NAMALWA (cell line): ENCODE results near the gene MYO15B.

ENCODE experiments used
- DNase-seq: peaks from one replicate; pipeline ENCODE4 v3.0.0-alpha.2; 2015; ENCODE audit warnings: low spot score

The MYO15B gene

DNA sequence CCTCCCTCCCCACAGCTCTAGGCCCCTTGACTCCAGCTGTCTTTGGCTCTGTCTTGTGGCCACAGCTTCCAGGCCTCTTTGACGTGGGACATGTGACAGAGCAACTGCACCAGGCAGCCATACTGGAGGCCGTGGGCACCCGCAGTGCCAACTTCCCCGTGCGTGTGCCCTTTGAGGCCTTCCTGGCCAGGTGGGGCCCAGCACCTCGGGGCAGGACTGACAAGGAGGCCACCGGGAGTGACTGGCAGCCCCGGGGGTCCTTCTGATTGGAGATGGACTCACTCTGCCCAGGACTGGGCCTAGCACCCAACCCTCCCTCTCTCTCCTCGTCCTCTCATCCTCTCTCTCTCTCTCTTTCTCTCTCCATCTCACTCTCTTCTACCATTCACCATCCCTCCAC lies 15.5 kb downstream of the MYO15B start:
- no peak for DNase-seq

DNA sequence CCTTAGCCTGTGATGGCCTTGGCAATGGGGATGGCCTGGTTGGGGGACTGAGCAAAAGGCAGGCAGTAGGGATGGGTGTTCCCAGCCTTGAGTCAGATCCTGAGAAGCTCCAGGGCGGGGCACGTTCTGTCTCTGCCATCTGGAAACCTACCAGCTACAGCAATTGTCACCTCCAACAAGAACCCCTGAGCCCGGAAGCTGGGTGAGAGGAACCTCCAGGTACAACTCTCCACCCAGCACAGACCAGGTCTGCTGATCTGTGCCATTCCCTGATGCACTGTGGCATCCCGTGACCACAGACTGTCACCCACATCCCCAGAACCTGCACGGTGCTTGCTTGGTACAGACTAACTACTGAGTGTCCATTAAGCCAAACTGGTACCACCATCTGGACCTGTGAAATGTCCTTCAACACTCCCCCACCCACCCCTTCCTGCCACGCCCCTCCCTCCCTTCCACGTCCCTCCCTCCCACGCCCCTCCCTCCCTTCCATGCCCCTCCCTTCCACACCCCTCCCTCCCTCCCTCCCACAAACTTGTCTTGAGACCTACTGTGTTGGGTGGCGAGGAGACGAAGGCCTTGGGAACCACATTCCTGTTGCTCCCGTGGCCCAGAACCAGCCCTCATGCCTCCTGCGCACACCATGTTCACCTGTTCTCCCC lies 16.6 kb downstream of the MYO15B start:
- no peak for DNase-seq

DNA sequence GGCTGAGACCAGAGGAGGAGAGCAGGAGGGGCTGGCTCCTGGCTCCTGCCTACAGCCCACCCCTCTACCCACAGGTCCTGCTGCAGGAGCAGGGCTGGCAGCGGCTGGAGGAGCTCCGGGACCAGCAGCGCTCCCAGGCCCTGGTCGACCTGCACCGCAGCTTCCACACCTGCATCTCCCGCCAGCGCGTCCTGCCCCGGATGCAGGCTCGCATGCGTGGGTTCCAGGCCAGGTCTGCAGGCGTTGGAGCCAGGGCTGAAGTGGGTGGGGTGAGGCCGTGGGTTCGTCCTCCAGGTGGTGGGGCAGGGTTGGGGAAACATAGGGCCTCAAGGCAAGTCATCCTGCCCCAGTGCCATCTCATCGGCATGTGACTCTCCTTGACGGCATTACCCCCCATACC lies 18.2 kb downstream of the MYO15B start:
- DNase-seq = no peak

DNA sequence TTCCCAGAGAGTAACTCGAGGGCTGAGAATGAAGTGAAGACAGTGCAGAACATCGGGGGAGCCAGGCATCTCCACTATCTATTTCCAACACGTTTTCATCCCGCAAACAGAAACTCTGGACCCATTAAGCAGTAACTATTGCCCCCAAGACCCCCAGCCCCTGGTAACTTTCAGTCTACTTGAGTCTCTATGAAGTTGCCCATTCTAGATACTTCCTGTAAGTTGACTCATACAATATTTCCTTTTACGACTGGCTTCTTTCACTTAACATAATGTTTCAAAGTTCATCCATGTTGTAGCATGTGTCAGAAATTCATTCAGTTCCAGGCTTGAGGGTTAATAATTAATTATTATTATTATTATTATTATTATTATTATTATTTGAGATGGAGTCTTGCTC lies 19.5 kb downstream of the MYO15B start:
- no peak for DNase-seq

DNA sequence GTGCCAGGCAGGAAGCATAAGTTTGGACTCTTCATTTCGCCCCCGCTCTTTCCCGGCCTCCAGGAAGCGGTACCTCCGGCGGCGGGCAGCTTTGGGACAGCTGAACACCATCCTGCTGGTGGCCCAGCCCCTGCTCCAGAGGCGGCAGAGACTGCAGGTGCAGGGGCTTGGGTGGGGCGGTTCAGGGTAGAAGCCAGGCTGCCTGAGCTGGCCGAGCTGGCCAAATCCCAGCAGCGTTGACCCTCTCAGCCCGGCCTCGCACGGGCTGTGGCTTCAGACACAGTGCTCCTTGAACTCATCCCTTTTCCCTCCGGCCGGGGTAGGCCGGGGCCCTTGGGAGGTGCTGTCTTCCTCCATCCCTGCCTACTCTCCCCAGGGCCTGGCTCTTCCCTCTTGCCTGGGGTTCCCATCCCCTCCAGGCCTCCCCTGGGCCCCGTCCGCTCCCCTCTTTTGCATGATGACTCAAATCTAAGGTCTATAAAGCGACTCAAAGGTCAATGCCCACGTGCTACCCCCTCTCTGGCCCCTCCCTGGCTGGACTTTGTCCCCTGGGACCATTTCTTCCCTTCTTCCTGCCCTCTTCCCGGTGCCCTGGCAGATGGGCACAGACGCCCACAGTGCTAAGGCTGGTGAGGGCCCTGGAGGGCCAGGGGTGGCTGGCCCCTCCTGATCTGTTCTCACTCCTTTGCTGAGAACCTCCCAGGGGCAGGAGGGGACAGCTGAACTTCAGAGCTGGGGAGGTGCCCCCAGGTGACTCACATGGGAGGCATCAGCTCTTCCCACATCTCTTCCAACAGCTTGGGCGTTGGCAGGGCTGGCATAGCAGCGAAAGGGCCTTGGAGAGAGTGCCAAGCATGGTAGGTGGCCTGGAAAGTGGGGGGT lies 22.7 kb downstream of the MYO15B start:
- DNase-seq = no peak

DNA sequence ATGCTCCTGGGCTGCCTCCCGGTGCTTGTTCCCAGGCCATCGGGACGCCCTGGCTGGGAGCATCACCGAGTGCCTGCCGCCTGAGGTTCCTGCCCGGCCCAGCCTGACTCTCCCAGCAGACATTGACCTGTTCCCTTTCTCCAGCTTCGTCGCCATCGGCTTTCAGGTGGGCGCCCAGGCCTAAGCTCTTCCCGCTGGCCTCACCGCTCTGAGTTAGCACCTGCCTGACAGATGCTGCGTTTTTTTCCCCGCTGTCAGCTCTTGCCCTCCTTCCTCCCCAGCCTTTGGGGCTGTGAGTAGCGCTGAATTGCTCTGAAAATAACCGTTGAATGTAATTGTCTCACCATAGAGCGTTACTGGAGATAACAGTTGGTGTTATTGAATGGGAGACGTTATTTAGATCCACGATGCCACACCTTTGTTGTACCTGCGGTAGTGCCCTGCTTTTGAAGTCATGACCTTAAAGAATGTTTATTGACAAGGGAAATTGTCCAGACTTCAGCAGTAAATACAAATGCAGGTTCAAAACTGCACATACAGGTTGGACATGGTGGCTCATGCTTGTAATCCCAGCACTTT lies 24.3 kb downstream of the MYO15B start:
- no peak for DNase-seq

DNA sequence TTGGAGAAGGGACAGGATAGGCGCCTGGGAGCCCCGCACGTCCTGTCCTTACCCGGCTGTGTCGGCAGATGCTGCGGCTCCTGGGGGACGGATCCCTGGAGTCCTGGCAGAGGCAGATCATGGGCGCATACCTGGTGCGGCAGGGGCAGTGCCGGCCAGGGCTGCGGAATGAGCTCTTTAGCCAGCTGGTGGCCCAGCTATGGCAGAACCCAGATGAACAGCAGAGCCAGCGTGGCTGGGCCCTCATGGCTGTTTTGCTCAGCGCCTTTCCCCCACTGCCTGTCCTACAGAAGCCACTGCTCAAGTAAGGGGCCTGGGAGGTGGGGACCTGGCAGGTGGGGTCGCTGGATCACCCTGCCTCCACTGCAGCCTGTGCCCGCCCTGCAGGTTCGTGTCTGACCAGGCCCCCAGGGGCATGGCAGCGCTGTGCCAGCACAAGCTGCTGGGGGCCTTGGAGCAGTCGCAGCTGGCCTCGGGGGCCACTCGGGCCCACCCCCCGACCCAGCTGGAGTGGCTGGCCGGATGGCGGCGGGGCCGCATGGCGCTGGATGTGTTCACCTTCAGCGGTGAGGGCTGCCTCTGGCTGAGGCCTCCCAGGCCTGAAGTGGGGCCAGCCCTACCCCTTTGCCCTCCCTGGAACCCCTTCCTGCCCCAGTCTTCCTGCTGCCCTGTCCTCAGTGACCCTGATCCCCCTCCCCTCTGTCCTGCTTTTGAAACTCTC lies 25.5 kb downstream of the MYO15B start:
- DNase-seq = no peak

DNA sequence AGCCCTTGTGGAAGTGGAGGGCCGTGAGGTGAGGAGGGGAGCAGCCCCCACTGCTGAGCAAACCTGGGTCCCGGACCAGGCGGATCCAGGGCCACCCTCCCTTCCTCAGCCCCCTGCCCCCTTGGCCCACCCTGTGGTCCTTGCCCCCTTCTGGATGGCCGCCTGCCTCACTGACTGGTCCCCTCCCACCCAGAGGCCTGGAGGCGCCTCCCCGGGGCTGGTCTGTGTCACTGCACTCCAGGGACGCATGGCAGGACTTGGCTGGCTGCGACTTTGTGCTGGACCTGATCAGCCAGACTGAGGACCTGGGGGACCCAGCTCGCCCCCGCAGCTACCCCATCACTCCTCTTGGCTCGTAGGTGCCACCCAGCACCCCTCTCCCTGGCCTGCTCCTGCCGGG lies 26.4 kb downstream of the MYO15B start:
- DNase-seq = peak; percentile 37

DNA sequence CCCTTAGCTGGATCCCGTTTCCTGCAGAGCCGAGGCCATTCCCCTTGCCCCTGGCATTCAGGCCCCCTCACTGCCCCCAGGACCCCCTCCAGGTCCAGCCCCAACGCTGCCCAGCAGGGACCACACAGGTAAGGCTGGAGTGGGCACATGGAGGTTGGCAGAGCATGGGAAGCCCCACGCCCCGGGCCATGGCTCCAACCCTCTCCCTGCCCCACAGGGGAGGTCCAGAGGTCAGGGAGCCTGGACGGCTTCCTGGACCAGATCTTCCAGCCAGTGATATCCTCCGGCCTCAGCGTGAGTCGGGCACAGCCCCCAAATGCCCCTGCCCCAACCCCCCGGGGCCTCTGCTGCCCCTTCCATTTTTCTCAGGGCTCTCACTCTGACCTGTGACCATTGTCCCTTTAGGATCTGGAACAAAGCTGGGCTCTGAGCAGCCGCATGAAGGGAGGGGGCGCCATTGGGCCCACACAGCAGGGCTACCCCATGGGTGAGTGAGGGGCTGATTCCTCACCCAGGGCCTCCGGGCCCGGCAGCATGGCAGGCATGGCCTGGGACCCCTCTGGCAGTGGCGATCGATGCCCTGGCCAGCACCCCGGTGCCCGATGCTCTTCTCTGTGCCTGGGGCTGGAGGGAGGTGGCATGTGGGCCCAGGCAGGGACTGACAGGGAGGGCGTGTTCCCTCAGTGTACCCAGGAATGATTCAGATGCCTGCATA lies 27.1 kb downstream of the MYO15B start:
- no peak for DNase-seq

DNA sequence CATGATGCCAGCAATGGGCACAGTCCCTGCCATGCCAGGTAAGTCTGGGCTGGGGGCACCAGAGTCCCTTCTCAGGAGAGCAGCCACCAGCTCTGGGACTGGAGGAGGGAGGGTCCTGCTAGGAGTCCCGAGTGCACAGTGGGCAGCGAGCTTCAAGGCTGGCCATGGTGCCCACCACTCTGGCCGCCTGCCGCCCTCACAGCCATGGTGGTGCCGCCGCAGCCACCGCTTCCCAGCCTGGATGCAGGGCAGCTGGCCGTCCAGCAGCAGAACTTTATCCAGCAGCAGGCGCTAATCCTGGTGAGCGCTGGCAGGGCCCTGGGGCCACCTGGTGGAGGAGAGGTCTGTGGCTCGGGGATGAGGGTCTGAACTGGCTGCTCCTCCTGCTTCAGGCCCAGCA lies 27.7 kb downstream of the MYO15B start:
- DNase-seq = no peak

DNA sequence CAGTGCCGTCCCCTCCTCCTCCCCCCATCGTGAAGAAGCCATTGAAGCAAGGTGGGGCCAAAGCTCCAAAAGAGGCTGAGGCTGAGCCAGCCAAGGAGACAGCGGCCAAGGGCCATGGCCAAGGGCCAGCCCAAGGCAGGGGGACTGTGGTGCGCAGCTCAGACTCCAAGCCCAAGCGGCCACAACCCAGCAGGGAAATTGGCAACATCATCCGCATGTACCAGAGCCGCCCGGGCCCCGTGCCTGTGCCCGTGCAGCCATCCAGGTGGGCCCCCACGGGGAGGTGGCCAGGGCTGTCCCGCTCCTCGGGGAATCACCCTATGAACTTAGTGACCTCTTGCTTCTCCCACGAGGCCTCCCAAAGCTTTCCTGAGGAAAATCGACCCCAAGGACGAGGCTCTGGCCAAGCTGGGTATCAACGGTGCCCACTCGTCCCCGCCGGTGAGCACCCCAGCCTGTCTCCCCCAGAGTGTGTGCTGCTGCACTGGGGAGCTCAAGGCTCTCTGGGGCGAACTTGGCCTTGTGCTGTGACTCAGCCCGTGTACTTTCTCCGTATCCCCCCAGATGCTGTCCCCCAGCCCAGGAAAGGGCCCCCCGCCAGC lies 29.0 kb downstream of the MYO15B start:
- DNase-seq = no peak

DNA sequence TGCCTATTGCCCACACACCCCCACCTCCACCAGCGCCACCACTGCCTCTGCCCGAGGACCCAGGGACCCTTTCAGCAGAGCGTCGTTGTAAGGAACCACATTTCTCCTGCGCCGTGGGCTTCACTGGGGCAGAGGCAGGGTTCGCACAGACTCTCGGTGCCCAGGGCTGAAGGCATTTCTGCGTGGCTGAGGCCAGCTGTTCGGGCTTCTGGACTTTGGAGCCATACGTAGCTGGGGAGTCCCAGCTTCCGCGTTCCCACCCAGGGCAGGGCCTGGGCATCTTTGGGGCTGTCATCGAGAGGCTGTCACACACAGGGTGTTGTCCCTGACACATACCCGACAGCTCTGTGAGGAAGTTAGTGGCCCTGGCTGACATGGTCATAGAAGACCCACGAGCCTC lies 29.6 kb downstream of the MYO15B start:
- no peak for DNase-seq

DNA sequence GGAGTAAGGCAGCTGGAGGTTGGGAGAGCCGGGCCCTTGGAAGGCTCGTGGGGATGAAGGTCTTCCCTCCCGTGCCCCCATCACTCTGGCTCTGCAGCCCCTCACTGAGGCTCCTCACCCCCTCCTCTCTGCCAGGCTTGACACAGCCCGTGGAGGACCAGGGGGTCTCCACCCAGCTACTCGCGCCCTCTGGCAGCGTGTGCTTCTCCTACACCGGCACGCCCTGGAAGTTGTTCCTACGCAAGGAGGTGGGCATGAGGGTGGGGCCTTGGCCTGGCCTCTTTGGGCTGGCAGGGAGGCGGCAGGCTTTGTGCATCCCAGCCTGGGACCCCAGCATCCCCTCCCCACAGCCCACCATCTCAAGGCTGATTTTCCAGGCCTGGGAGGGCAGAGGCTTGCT lies 30.1 kb downstream of the MYO15B start:
- no peak for DNase-seq

DNA sequence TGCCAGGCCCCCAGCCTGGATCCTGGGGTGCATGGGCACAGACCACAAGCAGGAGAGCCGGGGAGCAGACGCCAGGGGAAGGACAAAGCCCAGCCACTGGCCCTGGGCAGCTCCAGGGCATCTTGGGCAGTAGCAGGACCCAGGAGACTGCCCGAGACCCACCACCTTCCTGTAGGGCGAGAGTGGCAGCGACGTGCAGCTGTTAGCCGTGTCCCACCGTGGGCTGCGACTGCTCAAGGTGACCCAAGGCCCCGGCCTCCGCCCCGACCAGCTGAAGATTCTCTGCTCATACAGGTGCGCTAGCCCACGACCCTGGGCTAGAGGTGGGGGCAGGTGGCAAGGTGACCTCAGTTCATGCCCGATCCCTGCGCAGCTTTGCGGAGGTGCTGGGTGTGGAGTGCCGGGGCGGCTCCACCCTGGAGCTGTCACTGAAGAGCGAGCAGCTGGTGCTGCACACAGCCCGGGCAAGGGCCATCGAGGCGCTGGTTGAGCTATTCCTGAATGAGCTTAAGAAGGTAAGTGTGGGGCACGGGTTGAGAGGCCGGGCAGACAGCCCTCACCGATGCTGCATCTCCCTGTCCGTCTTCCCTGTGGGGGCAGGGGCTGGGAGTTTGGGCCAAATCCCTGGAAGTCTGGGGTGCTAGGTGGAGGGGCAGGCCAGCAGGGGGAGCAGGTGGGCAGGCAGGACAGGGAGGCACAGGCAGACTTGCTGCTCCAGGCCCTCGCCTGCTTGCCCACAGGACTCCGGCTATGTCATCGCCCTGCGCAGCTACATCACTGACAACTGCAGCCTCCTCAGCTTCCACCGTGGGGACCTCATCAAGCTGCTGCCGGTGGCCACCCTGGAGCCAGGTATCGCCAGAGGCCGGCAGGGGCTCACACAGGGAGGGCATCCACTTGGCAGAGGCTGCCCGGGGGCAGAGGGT lies 32.2 kb downstream of the MYO15B start:
- DNase-seq = peak; percentile 37

DNA sequence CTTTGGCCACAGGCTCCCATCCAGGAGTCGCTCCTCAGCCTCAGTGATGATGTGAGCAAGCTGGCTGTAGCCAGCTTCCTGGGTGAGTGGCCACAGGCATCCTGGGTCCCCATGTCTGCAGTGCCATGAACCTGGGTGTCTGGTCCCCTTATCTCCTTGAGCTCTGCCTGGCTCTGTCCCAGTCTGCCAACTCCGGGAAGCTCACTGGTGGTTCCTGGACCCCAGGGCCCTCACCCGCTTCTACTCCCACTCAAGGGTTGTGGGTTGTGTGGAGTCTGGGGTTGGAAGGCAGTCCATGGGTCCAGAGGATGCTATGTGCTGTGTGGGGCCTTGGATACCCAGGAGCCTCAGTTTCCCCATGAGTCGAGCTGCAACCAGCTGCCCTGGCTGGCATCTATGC lies 33.9 kb downstream of the MYO15B start:
- DNase-seq = no peak

DNA sequence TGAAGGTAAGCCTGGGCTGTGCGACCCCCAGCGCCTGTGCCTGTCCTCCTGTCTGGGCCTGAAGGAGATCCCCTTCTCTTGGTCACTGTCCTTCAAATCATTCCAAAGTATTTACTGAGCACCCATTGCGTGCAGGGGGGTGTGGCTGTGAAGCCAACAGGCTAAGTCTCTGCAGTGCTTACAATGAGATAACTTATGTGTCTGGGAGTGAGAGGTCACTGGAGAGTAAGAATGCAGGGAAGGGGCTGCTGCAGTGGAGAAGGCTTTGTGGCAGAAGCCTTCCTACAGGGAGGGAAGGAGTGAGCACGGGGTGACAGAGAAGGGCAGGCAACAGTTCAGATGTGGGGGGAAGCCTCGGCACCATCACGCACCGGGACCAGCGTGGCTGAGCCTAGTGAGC lies 34.5 kb downstream of the MYO15B start:
- DNase-seq = no peak

DNA sequence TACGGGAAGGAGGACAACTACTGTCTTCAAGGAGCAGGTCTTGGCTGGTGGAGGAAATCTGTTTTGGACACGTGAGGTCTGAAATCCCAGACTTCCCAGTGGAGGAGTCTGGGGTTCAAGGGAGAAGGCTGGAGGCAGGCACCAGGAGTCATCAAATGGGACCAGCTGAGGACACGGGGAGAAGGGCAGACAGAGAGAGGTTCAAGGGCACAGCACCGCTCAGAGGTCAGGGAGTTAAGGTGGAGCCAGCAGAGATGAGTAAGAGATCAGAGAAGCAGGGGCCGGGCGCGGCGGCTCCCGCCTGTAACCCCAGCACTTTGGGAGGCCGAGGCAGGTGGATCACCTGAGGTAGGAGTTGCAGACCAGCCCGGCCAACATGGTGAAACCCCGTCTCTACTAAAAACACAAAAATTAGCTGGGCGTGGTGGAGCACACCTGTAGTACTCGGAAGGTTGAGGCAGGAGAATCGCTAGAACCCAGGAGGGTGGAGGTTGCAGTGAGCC lies 35.2 kb downstream of the MYO15B start:
- no peak for DNase-seq

DNA sequence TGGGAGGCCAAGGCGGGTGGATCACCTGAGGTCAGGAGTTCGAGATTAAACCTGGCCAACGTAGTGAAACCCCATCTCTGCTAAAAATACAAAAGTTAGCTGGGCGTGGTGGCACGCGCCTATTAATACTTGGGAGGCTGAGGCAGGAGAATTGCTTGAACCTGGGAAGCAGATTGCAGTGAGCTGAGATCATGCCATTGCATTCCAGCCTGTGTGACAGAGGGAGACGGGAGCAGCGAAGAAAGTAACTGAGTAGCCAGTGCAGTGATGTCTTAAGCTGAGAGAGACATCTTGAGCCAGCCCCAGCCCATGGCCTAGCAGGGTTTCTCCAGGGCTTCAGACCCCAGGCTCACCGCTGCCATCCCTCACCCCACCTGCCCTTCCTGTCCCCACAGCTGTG lies 35.8 kb downstream of the MYO15B start:
- DNase-seq = no peak

DNA sequence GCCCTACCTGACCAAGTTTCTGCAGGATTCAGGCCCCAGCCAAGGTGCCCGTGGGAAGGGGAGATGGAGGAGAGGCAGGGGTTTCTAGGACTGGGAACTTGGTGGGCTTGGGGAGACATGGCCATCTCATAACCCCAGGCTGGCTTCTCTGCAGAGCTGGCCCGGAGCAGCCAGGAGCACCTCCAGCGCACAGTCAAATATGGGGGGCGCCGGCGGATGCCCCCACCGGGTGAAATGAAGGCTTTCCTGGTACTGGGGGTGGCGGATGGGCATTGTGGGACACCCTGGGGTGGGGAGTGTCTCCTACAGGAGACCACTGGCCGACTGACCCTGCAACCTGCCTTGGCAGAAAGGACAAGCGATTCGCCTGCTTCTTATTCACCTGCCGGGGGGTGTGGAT lies 36.4 kb downstream of the MYO15B start:
- no peak for DNase-seq

DNA sequence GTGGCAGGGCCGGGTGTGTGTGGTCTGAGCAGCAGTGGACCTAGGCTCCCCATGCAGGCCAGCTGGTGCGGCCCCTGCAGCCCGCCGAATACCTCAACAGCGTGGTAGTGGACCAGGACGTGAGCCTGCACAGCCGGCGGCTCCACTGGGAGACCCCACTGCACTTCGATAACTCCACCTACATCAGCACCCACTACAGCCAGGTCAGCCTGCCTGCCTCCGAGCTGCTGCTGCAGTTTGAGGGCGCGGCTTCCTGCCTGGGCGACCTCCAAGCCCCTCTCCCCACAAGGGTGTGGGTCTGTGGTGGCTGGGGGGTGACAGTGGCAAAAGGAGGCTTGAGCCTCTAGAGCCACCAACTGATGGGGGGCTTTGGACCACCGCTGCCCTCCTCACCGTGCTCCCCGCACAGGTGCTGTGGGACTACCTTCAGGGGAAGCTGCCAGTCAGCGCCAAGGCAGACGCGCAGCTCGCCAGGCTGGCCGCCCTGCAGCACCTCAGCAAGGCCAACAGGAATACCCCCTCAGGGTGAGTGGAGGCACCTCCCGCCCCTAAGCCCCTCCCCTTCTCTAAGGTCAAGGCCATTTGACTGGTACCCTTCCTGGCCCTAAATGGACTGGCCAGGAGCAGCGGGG lies 37.2 kb downstream of the MYO15B start:
- no peak for DNase-seq
